Lung (tissue), 12 donors: ENCODE results near the gene GPC6. TPM values are rescaled to one million over a fixed set of nuclear protein-coding genes. Genes with fewer than 3 reads are reported as not detected.

ENCODE experiments used
- ATAC-seq: fragments of 200-7000 bp; cut with Tn5 transposase; one replicate; pipeline ENCODE4 v1.9.1; 2020; ENCODE audit warnings: moderate number of reproducible peaks; ENCODE audit not compliant: insufficient read depth, low FRiP score
- DNase-seq, 3 donors: peaks; one replicate each; pipeline ENCODE4 v3.0.0-alpha.2; 2013 to 2017
- H3K27ac ChIP-seq, 2 donors: one replicate each; pipeline ENCODE4 v1.5.1; 2013; ENCODE audit warnings: mild to moderate bottlenecking in 2 of 2, moderate library complexity in 2 of 2, control low read depth in 1 of 2, inconsistent platforms in 1 of 2, low read depth in 1 of 2, low read length in 1 of 2
- H3K27me3 ChIP-seq, 3 donors: one replicate each; pipeline ENCODE4 v1.5.1; 2013; ENCODE audit warnings: low read length in 2 of 3; ENCODE audit not compliant: control insufficient read depth in 3 of 3, insufficient read depth in 3 of 3
- H3K36me3 ChIP-seq, 4 donors: one replicate each; pipeline ENCODE4 v1.5.1; 2013; ENCODE audit warnings: low read length in 4 of 4, mild to moderate bottlenecking in 1 of 4, moderate library complexity in 1 of 4; ENCODE audit not compliant: control insufficient read depth in 4 of 4, insufficient read depth in 4 of 4
- H3K4me1 ChIP-seq, 5 donors: one replicate each; pipeline ENCODE4 v1.5.1; 2013; ENCODE audit warnings: low read length in 5 of 5, mild to moderate bottlenecking in 2 of 5, moderate library complexity in 1 of 5; ENCODE audit not compliant: control insufficient read depth in 5 of 5, insufficient read depth in 5 of 5
- H3K4me3 ChIP-seq: one replicate; pipeline ENCODE4 v1.5.1; 2013; ENCODE audit warnings: mild to moderate bottlenecking, control low read depth, moderate library complexity
- H3K9ac ChIP-seq, 2 donors: one replicate each; pipeline ENCODE4 v1.5.1; 2013; ENCODE audit warnings: low read length in 2 of 2, control low read depth in 1 of 2; ENCODE audit not compliant: insufficient read depth in 1 of 2
- H3K9me3 ChIP-seq, 4 donors: one replicate each; pipeline ENCODE4 v1.5.1; 2013; ENCODE audit warnings: low read length in 3 of 4, mild to moderate bottlenecking in 1 of 4, moderate library complexity in 1 of 4; ENCODE audit not compliant: control insufficient read depth in 4 of 4, insufficient read depth in 3 of 4
- WGBS, 2 donors: extraction: QIAGEN DNeasy Blood & Tissue Kit; methylation state at CpG; one replicate each; pipeline ENCODE4 v1.1.7; 2013; 5-methylcytosine and 5-hydroxymethylcytosine counted together
- polyA plus RNA-seq, 2 donors: library from polyadenylated mRNA; stranded (reverse); fragments of 200-250 nt; gene quantifications; one replicate each; pipeline ENCODE4 v1.2.1, GENCODE V29; 2013
- total RNA-seq, 2 donors: library from RNA; depleted of rRNA in 1 of 2; stranded (reverse); fragments of >200 nt in 1 of 2; gene quantifications; one replicate each; pipeline ENCODE4 v1.2.1, GENCODE V29; 2014 to 2021
- TF ChIP-seq, protein P1 (sequence below): IDR thresholded peaks from 2 replicates; pipeline ENCODE4 v1.5.1; 2012; ENCODE audit warnings: mild to moderate bottlenecking; ENCODE audit errors: control extremely low read depth, extremely low read depth
- donor health status: control.
- donor health status: control.
- donor health status: Bipolar disorder and iron deficiency.
- donor health status: healthy.
- donor health status: DM: yes; HTN: yes; CAD: no.

GPC6 gene
- total and polyA plus RNA-seq, 4 donors = 0.45 to 31.4 (median 4.8) TPM

DNA sequence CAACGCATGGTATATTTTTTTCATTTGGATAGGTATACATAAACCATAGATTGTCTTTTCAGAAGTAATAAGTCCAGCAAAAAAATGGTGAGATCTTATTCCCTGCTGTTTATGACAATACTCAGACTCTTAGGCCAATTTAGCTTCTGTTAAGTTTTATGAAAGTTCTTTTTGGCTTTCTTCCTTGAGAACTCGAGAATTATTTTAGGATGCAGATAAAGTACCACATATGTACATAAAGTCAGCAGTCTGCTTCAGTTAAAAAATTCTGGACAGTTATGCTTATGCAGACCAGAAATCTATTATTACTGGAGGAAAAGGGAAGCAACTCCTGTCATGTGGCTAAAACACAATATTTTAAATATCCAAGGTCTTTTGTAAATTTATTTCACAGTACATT, 422.9 kb downstream of the GPC6 start:
- TF ChIP-seq, protein P1, sequence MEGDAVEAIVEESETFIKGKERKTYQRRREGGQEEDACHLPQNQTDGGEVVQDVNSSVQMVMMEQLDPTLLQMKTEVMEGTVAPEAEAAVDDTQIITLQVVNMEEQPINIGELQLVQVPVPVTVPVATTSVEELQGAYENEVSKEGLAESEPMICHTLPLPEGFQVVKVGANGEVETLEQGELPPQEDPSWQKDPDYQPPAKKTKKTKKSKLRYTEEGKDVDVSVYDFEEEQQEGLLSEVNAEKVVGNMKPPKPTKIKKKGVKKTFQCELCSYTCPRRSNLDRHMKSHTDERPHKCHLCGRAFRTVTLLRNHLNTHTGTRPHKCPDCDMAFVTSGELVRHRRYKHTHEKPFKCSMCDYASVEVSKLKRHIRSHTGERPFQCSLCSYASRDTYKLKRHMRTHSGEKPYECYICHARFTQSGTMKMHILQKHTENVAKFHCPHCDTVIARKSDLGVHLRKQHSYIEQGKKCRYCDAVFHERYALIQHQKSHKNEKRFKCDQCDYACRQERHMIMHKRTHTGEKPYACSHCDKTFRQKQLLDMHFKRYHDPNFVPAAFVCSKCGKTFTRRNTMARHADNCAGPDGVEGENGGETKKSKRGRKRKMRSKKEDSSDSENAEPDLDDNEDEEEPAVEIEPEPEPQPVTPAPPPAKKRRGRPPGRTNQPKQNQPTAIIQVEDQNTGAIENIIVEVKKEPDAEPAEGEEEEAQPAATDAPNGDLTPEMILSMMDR = no peak
- Histone ChIP-seq H3K36me3 (no peaks in the 10 kb centered on the region), H3K4me3 (no peak overlapping the region), H3K27ac (no peak overlapping the region), H3K9me3 (no peaks in the 10 kb centered on the region), H3K4me1 (peaks cover 0 to 2% (median 0%) of the 10 kb centered on the region in 5 donors), H3K9ac (no peak overlapping the region), H3K27me3 (no peaks in the 10 kb centered on the region)
- no peak for ATAC-seq
- no peak for DNase-seq
- WGBS, 2 donors = 75 to 84% methylated on average over 2 of the region's 2 CpGs

DNA sequence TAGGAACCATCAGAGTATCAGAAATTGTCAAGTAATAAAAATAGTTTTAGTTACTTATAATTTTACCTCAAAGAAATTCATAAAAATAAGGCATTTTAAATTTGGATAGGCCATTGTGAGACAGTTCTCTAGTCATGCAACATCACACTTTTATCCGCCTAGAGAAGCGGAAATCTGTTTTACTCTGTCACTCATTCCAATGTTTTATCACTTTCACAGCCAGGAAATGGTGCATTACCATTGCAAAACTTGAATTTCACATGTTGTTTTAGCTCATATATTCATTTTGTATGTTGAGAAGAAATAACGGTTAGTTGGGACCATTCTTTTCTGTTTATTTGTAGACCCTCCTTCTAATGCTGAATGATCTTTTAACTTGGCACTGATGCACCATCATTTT, 427.2 kb downstream of the GPC6 start:
- Histone ChIP-seq H3K27me3 (no peaks in the 10 kb centered on the region), H3K9me3 (peaks cover 0 to 4% (median 0%) of the 10 kb centered on the region in 4 donors), H3K4me1 (no peaks in the 10 kb centered on the region), H3K36me3 (no peaks in the 10 kb centered on the region), H3K4me3 (no peak overlapping the region), H3K9ac (no peak overlapping the region), H3K27ac (no peak overlapping the region)
- no peak for ATAC-seq
- TF ChIP-seq, protein P1 = no peak
- DNase-seq = no peak
- WGBS, 2 donors = 95 to 96% methylated on average over 3 of the region's 3 CpGs

DNA sequence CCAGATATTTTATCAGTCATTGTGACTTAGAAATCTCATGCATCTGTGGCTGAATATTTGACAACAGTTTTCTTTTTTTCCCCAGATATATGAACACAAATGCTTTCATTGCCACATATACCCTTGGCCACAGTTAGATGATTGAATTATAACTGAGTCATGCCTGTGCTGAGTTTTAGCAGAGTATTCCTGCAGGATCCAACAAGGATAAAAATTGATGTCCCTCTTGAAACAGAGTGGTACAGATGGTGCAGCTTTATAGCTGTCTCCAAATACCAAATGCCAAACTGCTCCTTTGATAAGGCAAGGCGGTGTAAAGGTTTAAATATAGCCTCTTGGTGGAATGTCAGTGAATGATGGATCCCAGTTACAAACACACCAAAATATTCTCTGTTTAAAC, 428.5 kb downstream of the GPC6 start:
- WGBS, 2 donors = 85 to 97% methylated on average over 1 of the region's 1 CpG
- H3K9ac ChIP-seq = no peak overlapping the region
- H3K27ac ChIP-seq = no peak overlapping the region
- H3K27me3 ChIP-seq = no peaks in the 10 kb centered on the region
- H3K36me3 ChIP-seq = no peaks in the 10 kb centered on the region
- no peak overlapping the region for H3K4me3 ChIP-seq
- DNase-seq (no peak), ATAC-seq (no peak)
- peaks cover 0 to 4% (median 0%) of the 10 kb centered on the region in 4 donors for H3K9me3 ChIP-seq
- TF ChIP-seq, protein P1 = no peak
- no peaks in the 10 kb centered on the region for H3K4me1 ChIP-seq

DNA sequence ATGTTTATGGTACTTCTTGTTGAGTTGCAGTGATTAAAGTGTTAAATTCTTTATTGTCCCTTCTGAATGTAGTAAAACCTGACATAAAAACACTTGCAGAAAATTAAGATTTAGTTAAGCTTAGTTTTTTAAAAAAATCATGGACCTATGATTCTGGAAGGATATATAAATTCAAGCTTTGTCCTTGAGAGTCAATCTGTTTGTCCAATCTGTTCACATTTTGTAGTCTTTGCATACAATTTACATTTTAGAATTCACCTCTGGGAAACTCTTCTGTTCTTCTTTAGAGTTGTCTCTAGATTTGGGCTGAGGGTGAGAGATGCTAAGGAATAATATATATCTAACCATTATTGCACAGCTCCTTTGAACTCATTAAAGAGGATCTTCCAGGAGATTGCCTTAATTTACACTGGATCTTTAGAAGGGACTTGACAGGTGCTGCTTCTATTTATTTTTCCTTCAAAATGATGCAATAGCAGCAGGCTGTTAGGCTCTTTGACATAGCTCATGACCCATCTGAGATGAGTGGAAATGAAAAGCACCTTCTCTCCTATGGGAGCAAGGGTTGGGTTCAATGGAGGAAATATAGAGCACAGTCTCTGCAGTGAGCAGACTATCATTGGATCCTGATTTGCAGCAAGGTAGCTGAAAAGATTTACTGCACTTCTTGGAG, 433.9 kb downstream of the GPC6 start:
- no peaks in the 10 kb centered on the region for H3K27me3 ChIP-seq
- no peak overlapping the region for H3K4me3 ChIP-seq
- DNase-seq = no peak
- TF ChIP-seq, protein P1 = no peak
- H3K9me3 ChIP-seq = peaks cover 0 to 4% (median 0%) of the 10 kb centered on the region in 4 donors
- no peak overlapping the region for H3K9ac ChIP-seq
- no peaks in the 10 kb centered on the region for H3K4me1 ChIP-seq
- no peak overlapping the region for H3K27ac ChIP-seq
- no peaks in the 10 kb centered on the region for H3K36me3 ChIP-seq
- ATAC-seq = no peak
